22Rv1 (cell line): ENCODE results near the gene PSMA4.

ENCODE experiments used
- CTCF ChIP-seq: fragments of 450-650 bp; IDR thresholded peaks from 2 replicates; pipeline ENCODE4 v1.5.1; 2017; ENCODE audit warnings: mild to moderate bottlenecking
- ZFX ChIP-seq: fragments of 450-650 bp; IDR thresholded peaks from 2 replicates; pipeline ENCODE4 v1.6.1; 2017; ENCODE audit warnings: antibody characterized with exemption, borderline replicate concordance

- no peak for TF ChIP-seq CTCF
- TF ChIP-seq ZFX, result no peak
Observed at GRCh38 chr15:78492872-78493271, 47.4 kb upstream of the PSMA4 start.
